Progenitor cell of endocrine pancreas (in vitro differentiated cells): Measurements from ENCODE around the gene NOTCH1. TPM values are rescaled to one million over a fixed set of nuclear protein-coding genes. Genes with fewer than 3 reads are reported as not detected.

Experiments
- DNase-seq: peaks from one replicate; pipeline ENCODE4 v3.0.0; 2021; ENCODE audit warnings: low spot score; ENCODE audit not compliant: unreplicated experiment
- H3K27ac Mint-ChIP-seq: 2 replicates; pipeline ENCODE4 v1.8.0; 2021; ENCODE audit warnings: mild to moderate bottlenecking, moderate library complexity, mixed read lengths
- H3K27me3 Mint-ChIP-seq: 2 replicates; pipeline ENCODE4 v1.8.0; 2021; ENCODE audit warnings: mixed read lengths
- H3K36me3 Mint-ChIP-seq: 2 replicates; pipeline ENCODE4 v1.8.0; 2022; ENCODE audit warnings: mixed read lengths; ENCODE audit not compliant: insufficient read depth
- H3K4me1 Mint-ChIP-seq: 2 replicates; pipeline ENCODE4 v1.8.0; 2021; ENCODE audit warnings: low read depth, mixed read lengths
- H3K4me3 Mint-ChIP-seq: 2 replicates; pipeline ENCODE4 v1.8.0; 2021; ENCODE audit warnings: low read depth, mild to moderate bottlenecking, moderate library complexity, mixed read lengths
- H3K9me3 Mint-ChIP-seq: 2 replicates; pipeline ENCODE4 v1.8.0; 2021; ENCODE audit warnings: low read depth, mixed read lengths
- CTCF ChIP-seq: fragments of 200-600 bp; sonication (generic); IDR thresholded peaks from one replicate; pipeline ENCODE4 v1.5.0; 2021; ENCODE audit warnings: antibody characterized with exemption, mild to moderate bottlenecking; ENCODE audit not compliant: unreplicated experiment
- total RNA-seq: library from RNA; stranded (reverse); gene quantifications from 2 replicates; pipeline ENCODE4 v1.2.1, GENCODE V29; 2021

NOTCH1 gene
- total RNA-seq, 1 donor from 2014 or later = 130 TPM

- Mint-ChIP-seq H3K4me3 (no peak overlapping the region), H3K9me3 (no peaks in the 10 kb centered on the region), H3K4me1 (no peaks in the 10 kb centered on the region), H3K27ac (no peak overlapping the region), H3K36me3 (peaks cover 28% of the 10 kb centered on the region), H3K27me3 (no peaks in the 10 kb centered on the region)
- DNase-seq = no peak
- TF ChIP-seq CTCF = no peak
Observed at GRCh38 chr9:136462664-136463063, 83.2 kb downstream of the NOTCH1 start.

GRCh38 chr9:136460772-136461325 is 85.0 kb downstream of the NOTCH1 start:
- no peak for DNase-seq
- H3K27ac Mint-ChIP-seq = no peak overlapping the region
- peaks cover 29% of the 10 kb centered on the region for H3K36me3 Mint-ChIP-seq
- no peak overlapping the region for H3K4me3 Mint-ChIP-seq
- H3K27me3 Mint-ChIP-seq = no peaks in the 10 kb centered on the region
- H3K4me1 Mint-ChIP-seq = no peaks in the 10 kb centered on the region
- TF ChIP-seq CTCF = no peak
- no peaks in the 10 kb centered on the region for H3K9me3 Mint-ChIP-seq

- Mint-ChIP-seq H3K27ac (no peak overlapping the region), H3K36me3 (peaks cover 29% of the 10 kb centered on the region), H3K27me3 (no peaks in the 10 kb centered on the region), H3K4me1 (no peaks in the 10 kb centered on the region), H3K4me3 (no peak overlapping the region), H3K9me3 (no peaks in the 10 kb centered on the region)
- no peak for TF ChIP-seq CTCF
- DNase-seq = no peak
Observed at GRCh38 chr9:136459425-136459824, 86.4 kb downstream of the NOTCH1 start.

- Mint-ChIP-seq H3K9me3 (no peaks in the 10 kb centered on the region), H3K27me3 (no peaks in the 10 kb centered on the region), H3K4me3 (no peak overlapping the region), H3K27ac (no peak overlapping the region), H3K36me3 (peaks cover 29% of the 10 kb centered on the region), H3K4me1 (no peaks in the 10 kb centered on the region)
- no peak for DNase-seq
- no peak for TF ChIP-seq CTCF
Observed at GRCh38 chr9:136457326-136457725, 88.5 kb downstream of the NOTCH1 start.

- Mint-ChIP-seq H3K27ac (no peak overlapping the region), H3K36me3 (peaks cover 28% of the 10 kb centered on the region), H3K27me3 (no peaks in the 10 kb centered on the region), H3K9me3 (no peaks in the 10 kb centered on the region), H3K4me3 (no peak overlapping the region), H3K4me1 (no peaks in the 10 kb centered on the region)
- no peak for TF ChIP-seq CTCF
- DNase-seq = no peak
Observed at GRCh38 chr9:136456258-136456657, 89.6 kb downstream of the NOTCH1 start.
